Mammary epithelial cell (primary cell): ENCODE measurements around the gene LRMDA.

Source experiments
- CTCF ChIP-seq, 2 donors: IDR thresholded peaks in 1 of 2; conservative IDR thresholded peaks in 1 of 2; 2 replicates each; pipeline ENCODE4 v1.5.1; 2011 to 2012; ENCODE audit warnings: inconsistent platforms in 2 of 2, low read length in 2 of 2, mild to moderate bottlenecking in 2 of 2, control low read depth in 1 of 2, low read depth in 1 of 2; ENCODE audit not compliant: insufficient read depth in 1 of 2; ENCODE audit errors: extremely low read depth in 1 of 2
- EZH2 ChIP-seq: IDR thresholded peaks from 2 replicates; pipeline ENCODE4 v1.6.1; 2012; ENCODE audit warnings: low read length, inconsistent platforms, borderline replicate concordance

DNA sequence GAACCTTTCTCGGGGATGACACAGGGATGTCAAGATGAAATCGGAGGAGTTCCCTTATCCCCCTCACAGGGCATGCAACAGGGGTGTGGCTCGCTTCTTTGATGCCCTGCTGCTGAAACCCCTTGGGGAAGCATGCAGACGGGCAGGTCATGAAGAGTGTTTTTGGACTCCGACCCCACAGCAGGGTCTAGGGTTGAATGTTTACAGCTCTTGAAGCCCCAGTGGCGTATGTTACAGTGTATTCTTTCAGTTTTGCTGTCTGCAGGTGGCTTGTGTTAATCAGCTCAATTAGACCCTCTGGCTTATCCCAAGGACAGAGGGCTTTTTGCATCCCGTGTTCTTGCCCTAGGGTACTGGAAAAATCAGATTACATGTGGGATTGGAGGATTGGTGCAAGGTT lies 446.5 kb downstream of the LRMDA start:
- TF ChIP-seq CTCF (conservative IDR thresholded peaks at IDR 0.05 in 1 of 2, IDR thresholded peaks at IDR 0.05 in 1 of 2; ENCODE audit: extremely low read depth in 1 of 2, insufficient read depth in 1 of 2, low read depth in 1 of 2, low read length in 2 of 2), result no peak
- TF ChIP-seq EZH2, result no peak
